GM10248 (cell line): ENCODE data around the gene MAP4K4.

Experiments
- CTCF ChIA-PET: fragments of 300-600 bp; sonication (Branson Sonifier 250); formaldehyde crosslinking; extraction: SDS; loops from one replicate; lab custom pipeline; 2021; ENCODE audit warnings: antibody characterized with exemption; lab: Yijun Ruan, JAX
- POLR2A ChIA-PET: fragments of 350-650 bp; sonication (Branson Sonifier 250); formaldehyde crosslinking; extraction: SDS; loops from one replicate; lab custom pipeline; 2020; ENCODE audit warnings: antibody characterized with exemption; lab: Yijun Ruan, JAX
- DNase-seq: peaks from one replicate; pipeline ENCODE4 v3.0.0; 2012; ENCODE audit errors: extremely low spot score
- CTCF ChIP-seq: IDR thresholded peaks from 2 replicates; pipeline ENCODE4 v1.5.1; 2012; ENCODE audit warnings: mild to moderate bottlenecking, low read depth; ENCODE audit errors: extremely low read depth, missing control alignments, control extremely low read depth

MAP4K4 gene

GRCh38 chr2:101731221-101732054 lies 33.9 kb downstream of the MAP4K4 start:
- CTCF ChIA-PET, result interaction anchor here (1.1 kb wide), 1 partner anchor 24 kb away, joined by 3 read pairs; no protein-coding TSS in a partner anchor

DNA sequence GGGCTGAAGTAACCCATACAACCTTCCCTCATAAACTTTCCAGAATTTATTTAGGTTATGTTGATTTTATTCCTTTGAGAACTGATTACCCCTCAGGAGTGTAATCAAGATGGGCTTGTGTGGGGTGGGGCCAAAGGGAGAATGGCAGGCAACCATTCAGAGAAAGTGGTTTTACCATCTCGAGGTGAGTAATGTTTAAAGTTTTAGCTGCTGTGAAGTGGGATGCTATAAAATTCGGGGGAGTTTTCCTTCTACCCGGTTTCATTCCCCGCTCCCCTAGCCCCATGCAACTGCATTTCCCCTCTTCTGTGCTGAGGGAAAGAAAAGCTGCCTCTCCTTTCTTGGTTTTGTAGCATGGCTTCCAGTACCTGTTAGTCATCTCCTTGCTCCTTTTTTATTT lies 34.7 kb downstream of the MAP4K4 start:
- CTCF ChIA-PET, result interaction anchor here (1.1 to 1.9 kb wide), 2 partner anchors 10 to 23 kb away, joined by 3 to 5 read pairs; no protein-coding TSS in a partner anchor

More at GRCh38 chr2:101731221-101732054, 33.9 kb downstream of the MAP4K4 start:
- TF ChIP-seq CTCF, result no peak
- POLR2A ChIA-PET, result no interaction called here
- no peak for DNase-seq

GRCh38 chr2:101732773-101733256 lies 35.3 kb downstream of the MAP4K4 start:
- ChIA-PET CTCF (interaction anchor here (1.1 to 1.9 kb wide), 3 partner anchors 10 to 23 kb away, joined by 3 to 5 read pairs (median 3); no protein-coding TSS in a partner anchor), POLR2A (no interaction called here)
- DNase-seq, result no peak
- no peak for TF ChIP-seq CTCF

More for the DNA sequence above, 34.7 kb downstream of the MAP4K4 start:
- no peak for TF ChIP-seq CTCF
- DNase-seq, result no peak
- POLR2A ChIA-PET, result no interaction called here

DNA sequence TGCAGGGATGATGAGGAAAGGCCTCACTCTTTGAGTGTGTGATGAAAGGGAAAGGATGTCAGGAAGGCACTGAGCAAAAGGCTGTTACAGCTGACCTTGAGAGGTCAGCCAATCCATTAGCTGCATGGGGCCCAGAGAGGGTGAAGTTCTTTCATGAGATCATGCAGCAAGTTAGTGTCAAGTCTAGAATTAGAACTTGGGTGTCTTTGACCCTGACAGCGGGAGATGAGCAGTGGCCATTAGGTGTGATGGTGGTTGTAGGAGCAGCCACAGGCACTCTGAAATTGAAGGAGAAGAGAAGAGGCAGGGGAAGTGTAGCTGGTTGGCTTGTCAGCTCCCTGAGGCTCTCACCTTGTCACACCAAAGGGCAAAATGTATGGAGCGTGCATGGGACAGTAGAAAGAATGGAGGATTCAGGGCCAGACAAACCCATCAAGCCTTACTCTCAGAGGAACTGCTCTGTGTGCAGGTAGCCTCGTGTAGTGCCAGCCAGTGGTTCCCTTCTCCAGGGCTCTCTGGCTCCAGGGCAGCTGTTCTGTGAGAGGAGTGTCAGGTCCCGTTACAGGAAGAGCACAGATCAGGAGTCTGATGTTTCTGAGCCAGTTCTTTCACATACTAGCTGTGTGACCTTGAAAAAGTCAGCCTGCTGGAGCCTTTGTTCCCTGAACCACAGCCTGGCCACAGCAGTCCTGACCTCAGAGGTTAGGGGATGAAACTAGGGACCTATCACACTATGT lies 35.9 kb downstream of the MAP4K4 start:
- ChIA-PET CTCF (interaction anchor here (1.3 to 1.9 kb wide), 3 partner anchors 9 to 37 kb away, joined by 3 to 5 read pairs (median 4); no protein-coding TSS in a partner anchor), POLR2A (no interaction called here)
- no peak for DNase-seq
- no peak for TF ChIP-seq CTCF

GRCh38 chr2:101734505-101735165 lies 37.1 kb downstream of the MAP4K4 start:
- DNase-seq, result no peak
- ChIA-PET POLR2A (no interaction called here), CTCF (interaction anchor here (1.3 kb wide), 1 partner anchor 36 kb away, joined by 4 read pairs; no protein-coding TSS in a partner anchor)
- TF ChIP-seq CTCF, result no peak

DNA sequence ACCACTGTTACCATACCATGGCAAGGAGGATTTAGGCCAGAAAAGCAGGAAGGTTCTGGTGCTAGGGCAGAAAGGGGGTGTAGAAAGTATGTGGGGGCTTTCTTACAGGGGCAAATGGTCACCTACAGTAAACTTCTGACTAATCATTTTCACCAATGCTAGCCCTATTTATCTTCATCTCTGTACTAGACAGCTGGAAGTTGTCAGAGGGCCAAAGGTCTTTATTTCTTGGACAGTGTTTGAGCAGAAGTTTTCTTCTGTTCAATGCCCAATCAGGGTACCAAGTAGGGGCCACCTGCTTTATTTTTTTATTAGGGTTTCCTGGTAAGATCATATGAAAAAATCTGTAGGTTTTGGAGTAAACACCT lies 37.6 kb downstream of the MAP4K4 start:
- TF ChIP-seq CTCF, result no peak
- ChIA-PET CTCF (interaction anchor here (1.5 kb wide), 1 partner anchor 9 kb away, joined by 4 read pairs; no protein-coding TSS in a partner anchor), POLR2A (no interaction called here)
- DNase-seq, result no peak
